ENCODE measurements around the gene MTHFSD.

GRCh38 chr16:86533076-86533475 lies 22.0 kb downstream of the MTHFSD start:
- TF ChIP-seq EP300 (IDR thresholded peaks at IDR 0.05; ENCODE audit: borderline replicate concordance in 1 of 2, low read depth in 2 of 2, low read length in 2 of 2) (no peak), CTCF (IDR thresholded peaks at IDR 0.05; ENCODE audit: control extremely low read depth in 1 of 3, insufficient read depth in 1 of 3, low read depth in 1 of 3, low read length in 3 of 3) (no peak), TEAD4 (IDR thresholded peaks at IDR 0.05; ENCODE audit: low read depth, low read length) (no peak), NRF1 (IDR thresholded peaks at IDR 0.05; ENCODE audit: low read depth, low read length) (no peak), NANOG (IDR thresholded peaks at IDR 0.05; ENCODE audit: insufficient read depth, low read depth, low read length, poor library complexity, severe bottlenecking) (no peak)

Measured in H1 (cell line).